HG03558 (cell line): Measurements from ENCODE around the gene ESRRB.

Experiments
- ATAC-seq: cut with Tn5 transposase; IDR thresholded peaks from one replicate; pipeline ENCODE4 v1.9.1; 2021; ENCODE audit warnings: moderate number of reproducible peaks; ENCODE audit not compliant: unreplicated experiment; ENCODE audit errors: extremely low read depth

Gene ESRRB

DNA sequence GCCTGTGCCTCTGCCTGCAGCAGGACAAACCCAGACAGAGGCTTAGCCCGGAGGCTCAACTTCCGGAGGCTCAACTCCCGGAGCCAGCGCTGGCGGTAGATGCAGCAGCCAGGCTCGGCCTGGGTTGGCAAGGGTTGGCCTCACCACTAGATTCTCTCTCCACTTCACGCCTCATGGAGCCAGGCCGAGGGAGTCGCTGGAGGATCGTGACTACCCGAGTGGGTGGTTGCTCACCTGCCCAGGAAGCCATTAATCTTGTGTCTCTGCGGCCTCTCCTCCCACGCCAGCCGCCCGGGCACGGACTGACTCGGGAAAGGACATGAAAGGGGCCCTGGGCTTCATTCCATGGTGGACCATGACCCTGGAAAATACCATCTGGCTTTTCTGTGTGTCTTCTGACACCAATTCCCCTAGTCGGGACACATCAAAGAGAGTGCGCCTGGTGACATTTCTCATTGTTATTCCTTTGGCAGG lies 20.8 kb downstream of the ESRRB start:
- ATAC-seq, result no peak

DNA sequence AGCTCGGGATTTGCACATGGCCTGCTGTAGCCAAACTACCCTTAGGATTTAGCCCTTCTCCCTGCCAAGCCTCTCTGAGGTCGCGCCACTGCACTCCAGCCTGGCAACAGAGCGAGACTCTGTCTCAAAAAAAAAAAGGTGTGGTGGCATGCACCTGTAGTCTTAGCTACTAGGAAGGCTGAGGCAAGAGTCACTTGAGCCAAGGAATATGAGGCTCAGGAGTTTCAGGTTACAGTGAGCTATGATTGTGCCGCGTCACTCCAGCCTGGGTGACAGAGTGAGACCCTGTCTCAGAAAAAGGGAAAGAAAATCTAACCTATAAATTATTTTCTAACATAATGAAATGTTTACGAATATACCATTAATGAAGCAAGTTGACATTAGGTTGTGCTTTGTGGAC lies 29.7 kb downstream of the ESRRB start:
- ATAC-seq, result no peak

DNA sequence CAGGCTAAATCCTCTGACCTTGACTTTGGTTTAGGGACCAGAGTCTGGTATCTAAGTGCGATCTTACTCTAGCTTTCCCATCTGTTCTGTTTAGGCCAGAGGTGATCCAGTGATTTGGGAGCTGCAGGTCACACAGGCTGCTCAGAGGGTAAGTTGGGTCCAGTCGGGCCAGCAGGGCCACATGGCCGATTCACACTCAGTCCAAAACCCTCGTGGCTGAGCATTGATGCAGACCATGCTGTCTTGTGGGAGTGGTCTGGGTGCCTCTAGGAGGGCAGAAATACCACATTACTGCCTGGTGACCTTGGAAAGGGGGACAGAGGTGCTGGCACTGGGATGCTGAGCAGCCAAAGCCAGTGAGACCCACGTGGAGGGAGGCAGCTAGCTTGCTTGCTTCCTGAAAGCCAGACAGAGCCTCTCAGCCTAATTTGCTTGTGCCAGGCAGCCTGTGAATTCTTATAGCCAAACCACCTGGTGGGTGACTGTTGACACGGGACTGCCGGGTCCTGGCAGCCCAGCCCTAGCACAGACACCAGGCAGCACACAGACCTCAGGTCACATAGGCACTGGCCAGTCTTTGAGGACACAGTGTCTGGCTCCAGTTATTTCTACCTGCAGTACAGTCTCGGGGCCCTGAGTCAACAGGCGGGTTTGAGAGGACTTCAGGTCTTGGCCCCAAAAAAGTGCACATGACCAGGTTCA lies 31.7 kb downstream of the ESRRB start:
- no peak for ATAC-seq

DNA sequence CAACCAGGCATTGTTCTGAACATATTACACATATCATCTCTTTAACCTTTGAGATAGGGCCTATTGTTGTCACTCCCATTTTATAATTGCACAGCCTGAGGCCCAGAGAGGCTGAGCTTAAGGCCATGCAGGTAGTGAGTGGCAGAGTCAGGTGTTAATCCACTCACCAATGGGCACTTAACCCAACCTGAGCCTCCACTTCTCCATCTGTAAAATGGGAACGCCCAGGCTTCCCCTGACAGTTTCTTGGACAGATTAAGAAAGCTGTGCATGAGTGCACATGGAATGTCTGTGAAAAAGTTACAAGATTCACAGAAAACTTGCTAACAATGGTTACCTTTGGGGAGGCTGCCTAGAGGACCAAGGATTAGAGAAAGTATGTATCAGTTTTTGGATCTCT lies 32.9 kb downstream of the ESRRB start:
- no peak for ATAC-seq

DNA sequence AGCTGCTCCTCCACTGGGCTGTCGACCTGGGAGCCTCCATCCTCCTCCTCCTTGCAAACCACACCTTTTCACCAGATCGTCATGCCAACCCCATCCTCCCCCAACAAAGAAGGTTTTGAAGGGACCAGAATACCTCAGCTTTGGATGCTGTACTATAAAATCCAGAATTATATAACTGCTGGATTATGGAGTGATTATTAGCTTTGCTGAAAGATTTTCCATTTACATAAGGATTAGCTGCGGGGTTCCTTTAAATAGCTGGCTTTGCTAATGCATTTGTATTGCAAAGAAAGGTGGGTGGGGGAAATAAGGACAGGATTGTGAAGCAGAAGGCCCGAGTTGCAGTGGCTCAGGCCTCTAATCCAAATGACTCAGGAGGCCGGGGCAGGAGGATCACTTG lies 36.6 kb downstream of the ESRRB start:
- ATAC-seq, result no peak

DNA sequence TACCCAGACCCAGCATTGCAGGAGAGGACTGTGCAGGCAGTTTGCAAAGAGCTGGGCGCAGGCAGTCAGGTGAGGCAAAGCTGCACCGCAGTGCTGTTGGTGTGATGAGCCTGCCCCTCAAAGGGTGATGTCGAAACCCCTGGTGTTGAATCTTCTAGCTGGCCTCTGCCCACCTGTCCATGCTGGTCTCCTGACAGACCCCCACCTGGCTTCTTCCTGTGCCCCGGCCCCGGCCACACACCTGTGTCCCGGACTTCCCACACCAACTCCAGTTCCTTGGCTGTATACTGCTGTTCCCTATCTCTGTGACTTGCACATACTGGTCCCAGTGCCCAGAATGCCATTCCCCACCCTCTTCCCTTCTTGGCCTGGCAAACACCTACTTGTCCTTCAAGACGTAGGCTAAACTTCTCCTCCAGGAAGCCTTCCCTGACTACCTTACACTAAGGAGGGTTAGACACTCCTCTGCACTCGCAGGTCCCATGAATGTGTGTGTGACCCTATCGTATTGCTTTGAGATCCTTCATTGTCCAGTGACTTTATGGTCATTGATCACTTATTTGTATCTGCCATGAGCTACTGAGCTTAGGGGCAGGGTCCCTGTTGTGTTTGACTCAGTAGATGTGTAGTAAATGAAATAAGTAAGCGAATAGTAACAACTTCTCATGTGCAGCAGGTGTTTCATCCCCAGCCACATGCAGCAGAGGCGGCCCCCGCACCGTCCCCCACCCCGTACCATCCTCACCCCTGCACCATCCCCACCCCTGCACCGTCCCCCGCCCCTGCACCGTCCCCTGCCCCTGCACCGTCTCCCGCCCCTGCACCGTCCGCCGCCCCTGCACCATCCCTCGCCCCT lies 37.4 kb downstream of the ESRRB start:
- ATAC-seq, result no peak

DNA sequence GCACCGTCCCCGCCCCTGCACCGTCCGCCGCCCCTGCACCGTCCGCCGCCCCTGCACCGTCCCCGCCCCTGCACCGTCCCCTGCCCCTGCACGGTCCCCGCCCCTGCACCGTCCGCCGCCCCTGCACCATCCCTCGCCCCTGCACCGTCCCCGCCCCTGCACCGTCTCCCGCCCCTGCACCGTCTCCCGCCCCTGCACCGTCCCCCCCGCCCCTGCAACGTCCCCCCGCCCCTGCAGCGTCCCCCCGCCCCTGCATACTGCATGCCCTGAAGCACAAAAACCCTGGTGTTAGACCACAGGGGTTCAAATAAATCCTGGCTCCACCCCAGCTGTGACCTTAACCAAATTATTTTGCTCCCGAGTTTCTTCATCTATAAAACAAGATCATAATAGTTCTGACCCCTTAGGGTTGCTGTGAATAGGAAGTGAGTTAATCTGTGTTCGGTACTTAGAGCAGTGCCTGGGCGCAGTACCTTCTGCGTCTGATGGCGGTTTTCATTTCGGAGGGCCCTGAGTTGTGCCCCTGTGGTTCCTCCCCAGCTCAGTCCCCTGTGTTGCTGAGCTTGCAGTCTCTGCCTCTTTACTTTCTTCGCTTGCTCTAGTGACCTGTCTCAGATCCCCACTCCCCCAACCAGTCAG lies 38.1 kb downstream of the ESRRB start:
- ATAC-seq, result no peak

DNA sequence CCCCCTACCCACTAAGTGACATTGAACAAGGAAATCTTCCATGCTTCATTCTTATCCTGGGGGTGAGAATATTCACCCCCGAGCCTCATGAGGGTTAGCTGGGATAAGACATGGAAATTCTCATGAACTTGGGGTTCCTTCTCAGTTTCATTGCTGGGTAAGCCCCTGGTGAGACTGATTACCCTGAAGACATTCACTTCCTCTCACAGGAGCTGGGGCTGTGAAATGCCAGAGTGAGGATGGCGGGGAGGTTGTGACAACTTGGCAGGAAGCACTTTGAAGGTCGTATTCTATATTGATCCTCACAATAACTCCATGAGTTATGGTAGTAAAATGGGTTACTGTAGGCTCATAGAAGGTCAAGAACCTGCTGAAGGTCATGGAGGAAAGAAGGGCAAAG lies 43.5 kb downstream of the ESRRB start:
- no peak for ATAC-seq

DNA sequence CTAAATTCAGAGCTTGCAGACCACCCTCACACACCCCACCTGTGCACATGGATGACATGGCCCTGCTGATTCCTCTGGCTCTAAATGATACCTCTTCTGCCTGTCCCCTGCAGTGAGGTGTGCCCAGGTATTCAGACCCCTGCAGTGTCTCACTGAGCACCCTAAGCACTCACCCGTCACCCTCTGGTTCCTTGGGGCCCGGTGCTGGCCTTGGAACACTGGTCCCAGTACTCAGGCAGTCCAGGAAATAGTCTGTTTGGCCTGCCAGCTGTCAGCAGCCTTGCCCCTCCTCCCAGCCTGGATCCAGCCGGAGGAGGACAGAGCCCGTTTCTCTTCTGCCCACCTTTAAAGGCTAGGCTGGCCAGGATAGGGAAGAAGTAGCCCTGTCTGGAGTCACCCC lies 44.9 kb downstream of the ESRRB start:
- ATAC-seq, result no peak

DNA sequence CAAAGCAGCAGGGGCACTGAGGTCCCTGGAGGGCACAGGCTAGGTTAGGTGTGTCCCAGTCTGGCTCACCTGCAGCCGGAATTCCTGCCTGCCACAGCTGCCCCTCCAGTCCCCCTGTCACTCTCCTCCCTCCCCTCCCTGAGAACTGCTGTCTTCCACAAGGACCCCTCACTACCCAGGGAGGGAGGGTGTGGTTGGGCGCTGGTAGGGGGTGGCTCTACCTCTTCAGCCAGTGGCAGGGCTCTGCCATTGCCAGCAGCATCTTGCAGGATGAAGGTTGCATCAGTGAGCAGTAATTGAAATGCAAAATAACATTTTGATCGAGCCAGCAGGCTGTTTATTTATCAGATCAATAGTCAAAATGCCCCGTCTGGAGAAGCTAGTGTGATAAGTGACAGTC lies 45.7 kb downstream of the ESRRB start:
- ATAC-seq, result no peak

DNA sequence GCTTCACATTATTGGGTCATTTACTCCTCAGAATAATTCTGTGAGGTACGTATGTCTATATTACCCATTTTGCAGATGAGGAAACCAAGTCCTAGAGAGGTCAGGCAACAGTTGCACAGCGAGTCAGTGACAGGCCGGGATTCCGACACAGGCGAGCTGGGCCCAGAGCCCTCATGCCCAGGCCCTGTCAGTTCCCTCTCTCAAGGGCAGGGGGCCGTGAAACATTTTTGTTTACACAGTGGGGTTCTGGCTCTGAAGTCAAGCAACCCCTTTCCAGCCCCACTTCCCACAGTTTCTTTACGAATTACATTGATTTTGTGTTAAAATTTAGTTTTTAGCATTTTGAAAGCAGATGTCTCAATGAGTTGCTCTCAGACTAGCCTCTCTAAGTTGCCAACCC lies 46.7 kb downstream of the ESRRB start:
- no peak for ATAC-seq

DNA sequence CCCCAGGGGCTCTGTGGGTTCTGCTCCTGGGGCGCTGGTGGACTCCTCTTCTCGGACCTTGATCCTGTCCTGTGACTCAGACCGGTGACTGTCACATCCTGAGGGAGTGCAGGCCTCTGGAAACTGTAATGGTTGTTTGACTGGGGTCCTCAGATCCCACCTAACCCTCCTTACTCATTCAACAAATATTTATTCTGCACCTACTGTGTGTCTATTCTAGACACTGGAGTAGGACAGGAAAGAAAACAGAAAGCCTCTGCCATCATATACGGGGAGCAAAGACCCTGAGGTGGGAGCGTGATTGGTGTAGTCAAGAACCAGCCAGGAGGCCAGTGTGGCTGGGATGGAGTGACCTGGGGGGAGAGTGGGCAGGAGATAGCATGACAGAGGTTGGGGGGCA lies 47.6 kb downstream of the ESRRB start:
- no peak for ATAC-seq

DNA sequence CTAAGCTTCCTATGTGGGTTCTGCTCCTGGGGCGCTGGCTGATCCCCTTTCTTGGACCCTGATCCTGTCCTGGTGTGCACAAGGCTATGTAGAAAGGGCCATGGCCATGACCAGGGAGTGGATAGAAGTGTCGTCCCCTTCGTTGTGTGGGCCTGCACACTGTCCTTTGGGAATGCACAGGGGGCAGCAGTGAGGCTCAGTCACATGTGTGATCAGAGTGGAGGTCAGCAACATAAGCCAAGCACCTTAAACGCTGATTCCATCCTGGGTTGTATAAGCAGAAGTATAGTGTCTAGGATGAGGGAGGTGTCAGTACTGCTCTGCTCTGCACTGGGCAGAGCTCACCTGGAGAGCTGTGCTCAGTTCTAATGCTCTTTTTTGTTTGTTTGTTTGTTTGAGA lies 48.4 kb downstream of the ESRRB start:
- no peak for ATAC-seq

DNA sequence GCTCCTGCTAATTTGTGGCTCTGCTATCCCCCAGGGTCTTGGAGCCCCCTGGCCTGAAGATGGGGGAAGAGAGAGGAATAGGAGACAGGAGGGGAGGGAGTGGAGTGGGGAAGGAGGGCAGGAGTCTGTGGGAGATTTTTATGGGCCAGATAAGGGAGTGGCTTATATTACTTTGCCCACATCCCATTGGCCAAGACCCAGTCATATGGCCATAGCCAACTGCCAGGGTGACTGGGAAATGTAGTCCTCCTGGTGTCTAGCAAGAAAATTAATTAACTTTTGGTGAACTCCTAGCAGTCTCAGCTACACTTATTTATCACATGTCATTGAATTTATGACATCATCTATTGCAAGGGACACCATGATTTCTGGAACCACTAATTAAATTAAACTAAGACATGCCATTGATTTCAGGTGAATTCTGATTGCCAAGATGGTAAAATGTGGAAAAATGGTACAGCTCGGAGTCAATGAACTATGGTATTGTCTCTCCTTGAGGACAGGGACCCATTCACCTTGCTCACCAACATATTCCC lies 50.3 kb downstream of the ESRRB start:
- no peak for ATAC-seq

DNA sequence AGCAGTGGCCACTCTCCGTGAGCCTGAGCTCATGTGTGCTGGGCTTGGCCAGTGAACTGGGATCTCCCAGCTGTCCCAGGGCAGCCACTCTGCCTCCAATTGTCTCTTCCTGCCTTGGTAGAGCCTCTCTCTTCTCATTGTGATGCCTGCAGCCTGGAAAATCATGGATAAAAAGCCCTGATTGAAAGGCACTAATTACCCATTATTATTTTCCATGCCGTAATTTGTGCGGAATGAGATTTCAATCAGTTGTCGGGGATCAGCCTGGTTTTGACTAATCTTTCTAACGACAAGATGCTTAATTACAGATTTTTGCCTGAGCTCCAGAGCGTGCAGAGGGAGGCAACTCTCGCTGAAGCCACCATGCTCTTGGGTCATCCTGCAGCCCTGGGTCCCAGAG lies 52.7 kb downstream of the ESRRB start:
- ATAC-seq, result no peak

DNA sequence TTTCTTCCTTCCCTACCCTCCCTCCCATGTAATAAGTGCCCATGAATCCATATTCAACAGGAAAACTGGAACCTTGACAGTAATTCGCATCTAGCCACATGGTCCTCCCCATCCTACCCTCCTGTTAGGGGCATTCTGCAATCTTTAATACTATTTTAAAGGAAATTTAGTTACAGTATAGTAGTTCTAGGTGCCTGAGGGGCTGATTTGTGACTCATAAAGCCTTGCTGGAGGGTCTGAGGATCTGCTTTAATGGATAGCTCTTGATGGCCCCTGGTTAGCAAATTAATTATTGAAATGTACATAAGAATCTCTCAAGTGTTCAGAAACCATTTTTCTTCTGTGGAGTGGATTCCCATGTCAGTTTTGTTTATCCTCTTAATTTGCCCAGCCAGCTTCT lies 54.1 kb downstream of the ESRRB start:
- ATAC-seq, result no peak

DNA sequence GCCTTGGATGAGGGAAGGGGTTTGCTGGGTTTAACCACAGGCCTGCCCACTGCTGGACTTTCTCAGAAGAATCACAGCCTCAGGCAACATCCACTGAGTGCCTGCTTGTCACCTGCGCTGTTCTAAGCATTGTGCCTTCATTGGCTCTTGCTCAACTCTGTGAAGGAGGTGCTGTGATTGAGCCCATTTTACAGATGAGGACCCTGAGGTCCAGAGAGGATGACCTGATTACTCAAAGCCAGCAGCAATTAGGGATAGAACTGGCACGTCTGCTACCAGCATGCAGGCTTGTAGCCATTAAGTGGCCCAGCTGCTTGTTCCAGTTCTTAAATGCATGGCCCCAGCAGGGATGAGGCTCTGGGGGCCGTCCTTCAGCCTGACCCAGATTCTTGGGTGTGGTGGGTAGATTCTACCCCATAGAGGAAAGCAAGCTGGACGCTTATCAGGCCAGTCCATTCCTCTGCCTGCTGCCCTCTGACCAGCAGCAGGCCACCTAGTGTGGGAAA lies 54.6 kb downstream of the ESRRB start:
- no peak for ATAC-seq

DNA sequence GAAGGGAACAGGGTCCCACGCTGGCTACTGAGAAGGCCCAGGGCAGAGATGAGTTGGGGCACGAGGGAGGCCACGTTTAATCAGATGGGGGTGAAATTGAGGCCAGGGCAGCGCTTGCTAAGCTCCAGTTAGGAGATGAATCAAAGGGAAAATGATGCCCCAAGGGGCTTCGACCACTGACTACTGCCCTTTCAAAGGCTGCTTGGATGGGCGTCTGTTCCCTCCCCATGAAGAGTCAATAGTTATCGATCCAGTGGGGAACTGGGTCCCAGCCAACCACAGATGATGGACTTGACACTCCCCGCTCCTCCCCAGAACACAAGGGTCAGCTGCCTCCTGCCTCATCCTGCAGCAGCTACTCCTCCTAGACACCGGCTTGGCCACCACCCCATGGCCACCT lies 55.6 kb downstream of the ESRRB start:
- no peak for ATAC-seq

DNA sequence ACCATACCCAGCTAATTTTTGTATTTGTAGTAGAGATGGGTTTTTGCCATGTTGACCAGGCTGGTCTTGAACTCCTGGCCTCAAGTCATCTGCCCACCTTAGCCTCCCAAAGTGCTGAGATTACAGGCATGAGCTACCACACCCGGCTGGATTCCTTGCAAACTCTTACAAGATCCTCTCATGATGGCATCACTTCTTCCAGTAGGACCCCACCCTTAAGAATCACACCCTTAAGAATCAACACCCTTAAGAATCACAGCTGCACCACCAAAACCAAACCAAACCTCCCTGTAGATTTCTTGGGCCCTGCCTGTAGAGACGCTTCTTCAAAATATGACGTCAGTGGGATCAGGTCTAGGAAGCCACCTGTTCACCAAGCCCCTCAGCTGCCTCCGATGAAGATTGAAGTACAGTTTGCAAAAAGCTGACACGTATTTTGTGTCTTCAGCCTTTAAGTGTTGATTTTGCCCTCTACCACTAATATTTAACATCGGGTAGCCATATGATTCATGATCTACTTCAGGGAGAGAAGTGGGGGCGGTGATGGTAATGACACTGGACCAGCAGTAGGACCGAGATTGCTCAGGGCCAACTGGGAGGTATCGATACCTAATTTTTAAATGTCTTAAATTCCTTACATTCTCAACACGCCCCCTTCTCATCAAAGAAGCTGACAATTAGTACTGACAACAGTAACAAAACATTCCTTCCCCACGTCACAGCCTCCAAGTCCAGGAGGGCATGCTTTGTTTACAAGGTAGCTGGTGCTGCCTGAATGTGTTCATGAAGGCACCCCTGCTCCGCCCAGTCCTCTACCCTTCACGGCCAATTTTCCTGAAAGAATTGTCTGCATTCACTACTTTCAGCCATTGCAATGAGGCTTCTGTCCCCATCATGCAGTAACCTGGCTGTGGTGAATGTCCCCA lies 57.2 kb downstream of the ESRRB start:
- no peak for ATAC-seq

DNA sequence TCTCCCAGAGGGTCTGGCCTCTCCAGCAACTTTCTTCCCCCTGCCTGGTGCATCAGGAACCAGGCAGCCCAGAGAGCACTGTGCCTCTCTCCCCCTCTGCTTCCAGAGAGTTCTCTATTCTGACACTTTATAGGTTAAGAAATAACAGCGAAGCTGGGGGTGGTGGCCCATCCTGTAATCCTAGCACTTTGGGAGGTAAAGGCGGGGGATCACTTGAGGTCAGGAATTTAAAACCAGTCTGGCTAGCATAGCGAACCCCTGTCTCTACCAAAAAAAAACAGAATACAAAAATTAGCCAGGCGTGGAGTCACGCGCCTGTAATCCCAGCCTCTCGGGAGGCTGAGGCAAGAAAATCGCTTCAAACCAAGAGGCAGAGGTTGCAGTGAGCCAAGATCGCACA lies 58.3 kb downstream of the ESRRB start:
- ATAC-seq, result no peak
